ENCODE measurements around the gene TTLL13. TPM values are rescaled to one million over a fixed set of nuclear protein-coding genes. Genes with fewer than 3 reads are reported as not detected.
A peak's percentile ranks its signal among the peaks of the same experiment; 100 is the strongest.

The TTLL13 gene
- not detected in 2 replicates for total RNA-seq (2014; rRNA removed)
- 0.05 TPM for polyA plus RNA-seq (2012)

- DNase-seq (ENCODE audit: low read depth), result peak; percentile 74
These were observed at the start of gene TTLL13 for GRCh38 chr15:90249203-90249863. TSS of gene TTLL13 (plus strand) at chr15:90249556. CDS start at chr15:90250631, 1,075 bp downstream.

- no peak for DNase-seq (ENCODE audit: low read depth)
These were observed 48.7 kb upstream of the TTLL13 start for GRCh38 chr15:90200534-90201129.

DNA sequence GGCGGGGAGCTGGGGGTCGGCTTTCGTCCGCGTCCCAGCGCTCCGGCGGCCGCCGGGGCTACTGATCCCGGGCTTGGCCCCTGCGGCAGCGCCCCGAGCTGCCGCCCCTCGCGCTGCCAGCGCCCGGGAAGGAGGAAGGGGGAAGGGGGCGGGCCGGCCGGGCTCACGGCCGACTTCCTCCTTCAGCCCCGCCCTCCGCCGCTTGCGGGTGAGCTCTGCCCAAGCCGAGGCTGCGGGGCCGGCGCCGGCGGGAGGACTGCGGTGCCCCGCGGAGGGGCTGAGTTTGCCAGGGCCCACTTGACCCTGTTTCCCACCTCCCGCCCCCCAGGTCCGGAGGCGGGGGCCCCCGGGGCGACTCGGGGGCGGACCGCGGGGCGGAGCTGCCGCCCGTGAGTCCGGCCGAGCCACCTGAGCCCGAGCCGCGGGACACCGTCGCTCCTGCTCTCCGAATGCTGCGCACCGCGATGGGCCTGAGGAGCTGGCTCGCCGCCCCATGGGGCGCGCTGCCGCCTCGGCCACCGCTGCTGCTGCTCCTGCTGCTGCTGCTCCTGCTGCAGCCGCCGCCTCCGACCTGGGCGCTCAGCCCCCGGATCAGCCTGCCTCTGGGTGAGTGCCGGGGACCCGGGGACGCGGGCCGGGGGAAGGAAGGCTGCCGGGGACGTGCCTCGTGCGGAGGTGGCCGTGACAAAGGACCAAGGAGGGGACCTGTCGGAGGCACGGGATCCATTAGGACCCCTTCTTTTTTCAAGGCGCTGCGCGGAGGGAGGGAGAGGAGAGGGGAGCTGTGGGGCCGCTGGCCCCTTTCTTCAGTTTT, 48.0 kb upstream of the TTLL13 start, which contains the start of gene SEMA4B:
TSS of gene SEMA4B (plus strand) at position 201 of the 814 bp plus-strand sequence. CDS start at position 450, 249 bp downstream.
- DNase-seq (ENCODE audit: low read depth), result peak; percentile 22

- no peak for DNase-seq (ENCODE audit: low read depth)
These were observed 47.4 kb upstream of the TTLL13 start for GRCh38 chr15:90201944-90202375.

- DNase-seq (ENCODE audit: low read depth), result no peak
These were observed 46.4 kb upstream of the TTLL13 start for GRCh38 chr15:90202929-90203328.

- no peak for DNase-seq (ENCODE audit: low read depth)
These were observed 45.9 kb upstream of the TTLL13 start for GRCh38 chr15:90203473-90203872.

- peak; percentile 66 for DNase-seq (ENCODE audit: low read depth)
These were observed 45.4 kb upstream of the TTLL13 start for GRCh38 chr15:90203922-90204321.

- DNase-seq (ENCODE audit: low read depth), result no peak
These were observed 44.1 kb upstream of the TTLL13 start for GRCh38 chr15:90205050-90205848.

DNA sequence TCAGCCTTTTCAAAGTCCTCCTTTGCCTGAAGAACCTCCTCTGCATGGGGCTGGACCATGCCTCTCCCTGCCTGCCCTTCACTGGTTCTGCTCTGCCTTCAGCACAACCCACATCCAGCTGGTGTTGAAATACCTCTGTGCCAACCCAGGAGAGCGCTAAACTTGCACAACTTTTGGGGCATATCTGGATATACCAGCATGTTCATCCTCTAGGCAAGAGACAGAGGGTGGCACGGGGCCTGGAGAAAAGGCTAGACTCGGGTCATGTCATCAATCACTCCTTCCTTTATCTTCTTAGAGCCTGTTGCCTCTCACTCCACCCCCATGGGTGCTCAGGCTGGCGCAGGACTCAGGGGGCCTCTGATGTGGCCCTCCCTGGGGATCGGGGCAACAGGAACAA, 43.5 kb upstream of the TTLL13 start:
- no peak for DNase-seq (ENCODE audit: low read depth)

DNA sequence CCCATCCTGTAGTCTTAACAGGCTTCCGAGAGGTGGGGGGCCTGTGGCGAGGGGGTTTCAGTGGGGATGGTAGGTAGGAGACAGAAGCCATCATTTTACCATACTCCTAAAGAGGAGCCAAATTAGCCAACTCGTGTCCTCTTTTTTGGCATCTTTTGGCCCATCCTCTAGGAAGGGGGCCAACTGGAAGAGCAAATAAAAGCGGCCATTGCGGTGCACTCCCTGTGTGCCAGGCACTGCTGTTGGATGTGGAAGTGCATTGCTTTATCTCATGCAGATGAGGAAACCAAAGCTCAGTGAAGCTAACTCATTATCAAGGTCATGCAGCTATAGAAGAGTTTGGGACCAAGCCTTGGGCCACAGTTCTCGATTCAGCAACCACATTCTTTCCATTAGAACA, 42.1 kb upstream of the TTLL13 start:
- DNase-seq (ENCODE audit: low read depth), result no peak

DNA sequence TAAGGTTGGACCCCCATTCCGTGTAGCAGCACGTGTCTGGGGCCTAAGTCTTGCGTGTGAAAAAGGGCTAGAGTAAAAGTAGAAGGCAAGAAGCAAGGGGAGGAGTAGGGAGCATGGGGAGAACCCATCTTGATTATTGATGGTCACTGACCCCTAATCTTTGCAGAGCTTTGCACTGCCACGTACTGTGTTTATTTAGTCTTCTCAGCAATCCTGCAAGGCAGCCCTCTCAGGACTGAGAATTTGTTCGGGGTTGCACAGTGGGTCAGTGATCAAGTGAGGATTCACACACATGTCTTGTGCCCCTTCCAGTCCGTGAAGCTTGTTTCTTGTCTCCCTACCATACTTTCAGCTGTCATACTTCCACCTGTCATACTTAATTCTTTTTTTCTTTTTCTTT, 41.0 kb upstream of the TTLL13 start:
- no peak for DNase-seq (ENCODE audit: low read depth)

- no peak for DNase-seq (ENCODE audit: low read depth)
These were observed 39.8 kb upstream of the TTLL13 start for GRCh38 chr15:90209591-90209990.

DNA sequence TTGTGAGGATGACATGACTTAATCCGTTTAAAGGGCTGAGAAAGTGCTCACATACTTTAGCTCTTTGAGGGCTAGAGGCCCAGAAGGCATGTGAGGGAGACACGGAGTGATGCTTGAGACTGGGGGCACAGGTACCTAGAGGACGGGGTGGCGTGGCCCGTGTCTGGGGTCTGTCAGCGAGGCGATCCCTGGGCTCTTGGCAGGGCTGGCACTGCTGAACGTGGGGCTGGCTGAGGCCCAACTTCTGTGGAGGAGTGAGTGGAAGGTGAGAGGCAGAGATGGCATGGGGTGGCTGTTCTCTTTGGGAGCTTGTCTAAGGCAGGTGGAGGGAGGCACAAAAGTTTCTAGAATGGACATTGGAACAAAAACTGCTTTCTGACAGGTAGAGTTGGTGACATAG, 38.8 kb upstream of the TTLL13 start:
- no peak for DNase-seq (ENCODE audit: low read depth)

GRCh38 chr15:90211009-90211408, 38.3 kb upstream of the TTLL13 start:
- DNase-seq (ENCODE audit: low read depth), result no peak

DNA sequence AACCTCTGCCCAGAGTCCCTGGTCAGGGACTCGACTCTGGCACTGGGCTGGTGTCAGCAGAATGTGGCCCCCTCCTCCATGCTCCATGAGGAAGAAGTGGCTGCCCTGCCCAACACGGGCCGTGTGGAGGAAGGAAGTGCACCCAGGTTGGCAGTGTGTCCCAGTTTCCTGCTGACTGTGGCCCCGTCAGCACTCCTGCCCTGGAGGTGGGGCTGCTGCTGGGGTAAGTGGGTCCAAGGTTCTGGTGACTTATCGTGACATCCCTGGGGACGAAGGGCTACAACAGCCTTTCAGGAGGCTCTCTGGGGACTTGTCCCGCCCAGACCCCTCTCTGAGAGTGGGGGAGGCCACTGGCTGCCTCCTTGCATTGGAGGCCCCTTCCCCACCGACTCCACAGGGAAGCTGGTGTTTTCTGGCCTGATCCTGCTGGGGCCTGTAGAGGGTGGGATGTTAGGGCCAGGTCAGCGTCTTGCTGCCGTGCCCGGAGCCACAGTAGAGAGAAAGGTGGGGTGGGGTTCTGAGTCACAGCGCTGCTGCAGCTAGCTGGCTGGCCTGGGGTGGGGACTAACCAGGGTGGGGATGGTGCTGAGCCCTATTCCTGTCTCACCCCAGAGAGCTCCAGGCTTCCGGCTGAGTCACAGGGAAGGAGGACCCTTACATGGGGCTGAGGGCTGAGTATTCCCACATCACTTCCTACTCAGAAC, 37.8 kb upstream of the TTLL13 start:
- peak; percentile 37 for DNase-seq (ENCODE audit: low read depth)

- no peak for DNase-seq (ENCODE audit: low read depth)
These were observed 36.9 kb upstream of the TTLL13 start for GRCh38 chr15:90212221-90213098.

GRCh38 chr15:90213122-90213817, 36.1 kb upstream of the TTLL13 start:
- DNase-seq (ENCODE audit: low read depth), result no peak

DNA sequence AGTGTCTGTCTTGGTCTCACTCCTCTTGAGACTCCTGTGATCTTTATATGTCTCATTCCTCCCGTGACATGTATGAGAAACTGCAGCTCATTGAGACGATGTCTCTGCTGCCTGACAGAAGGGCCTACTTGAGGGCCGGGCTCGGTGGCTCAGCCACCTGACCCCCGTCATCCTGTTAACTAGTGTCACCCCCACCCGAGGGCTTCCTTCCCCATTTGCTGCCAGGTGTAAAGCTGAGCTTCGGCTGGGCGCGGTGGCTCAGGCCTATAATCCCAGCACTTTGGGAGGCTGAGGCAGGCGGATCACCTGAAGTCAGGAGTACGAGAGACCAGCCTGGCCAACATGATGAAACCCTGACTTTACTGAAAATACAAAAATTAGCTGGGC, 35.5 kb upstream of the TTLL13 start:
- no peak for DNase-seq (ENCODE audit: low read depth)

DNA sequence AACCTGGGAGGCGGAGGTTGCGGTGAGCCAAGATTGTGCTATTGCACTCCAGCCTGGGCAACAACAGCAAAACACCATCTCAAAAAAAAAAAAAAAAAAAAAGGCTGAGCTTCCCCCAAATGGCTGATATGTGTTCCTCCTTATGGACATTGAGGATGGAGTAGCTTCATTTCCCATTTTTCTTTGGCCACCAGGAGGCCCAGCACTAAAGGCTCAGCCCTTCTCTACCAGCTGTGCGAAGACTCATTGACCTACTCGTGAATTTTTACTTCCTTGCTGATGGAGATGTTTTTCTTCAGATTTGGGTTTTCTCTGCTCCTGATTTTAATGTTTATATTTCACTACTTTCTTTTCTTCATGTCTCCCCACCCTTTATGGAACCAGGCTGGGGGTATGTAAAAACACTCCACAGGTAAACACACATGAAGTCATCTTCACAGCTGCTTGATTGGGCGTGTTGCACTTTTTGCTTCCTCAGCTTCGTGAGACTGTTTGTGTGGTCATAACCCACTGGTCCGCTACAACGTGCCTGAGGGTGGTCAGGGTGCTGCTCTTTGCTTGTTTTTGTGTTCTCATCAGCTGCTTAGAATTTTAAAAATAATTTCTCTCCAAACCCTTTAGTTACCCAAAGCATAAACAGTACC, 34.7 kb upstream of the TTLL13 start:
- DNase-seq (ENCODE audit: low read depth), result no peak

All from LHCN-M2 (cell line).